ENCODE measurements around the gene TMEM134.

The TMEM134 gene

GRCh38 chr11:67504005-67504949 is 35.2 kb upstream of the TMEM134 start:
- Mint-ChIP-seq H3K27ac (peak overlapping the region; percentile 81), H3K4me1 (ENCODE audit: low read depth) (peaks cover 37% of the 10 kb centered on the region)

DNA sequence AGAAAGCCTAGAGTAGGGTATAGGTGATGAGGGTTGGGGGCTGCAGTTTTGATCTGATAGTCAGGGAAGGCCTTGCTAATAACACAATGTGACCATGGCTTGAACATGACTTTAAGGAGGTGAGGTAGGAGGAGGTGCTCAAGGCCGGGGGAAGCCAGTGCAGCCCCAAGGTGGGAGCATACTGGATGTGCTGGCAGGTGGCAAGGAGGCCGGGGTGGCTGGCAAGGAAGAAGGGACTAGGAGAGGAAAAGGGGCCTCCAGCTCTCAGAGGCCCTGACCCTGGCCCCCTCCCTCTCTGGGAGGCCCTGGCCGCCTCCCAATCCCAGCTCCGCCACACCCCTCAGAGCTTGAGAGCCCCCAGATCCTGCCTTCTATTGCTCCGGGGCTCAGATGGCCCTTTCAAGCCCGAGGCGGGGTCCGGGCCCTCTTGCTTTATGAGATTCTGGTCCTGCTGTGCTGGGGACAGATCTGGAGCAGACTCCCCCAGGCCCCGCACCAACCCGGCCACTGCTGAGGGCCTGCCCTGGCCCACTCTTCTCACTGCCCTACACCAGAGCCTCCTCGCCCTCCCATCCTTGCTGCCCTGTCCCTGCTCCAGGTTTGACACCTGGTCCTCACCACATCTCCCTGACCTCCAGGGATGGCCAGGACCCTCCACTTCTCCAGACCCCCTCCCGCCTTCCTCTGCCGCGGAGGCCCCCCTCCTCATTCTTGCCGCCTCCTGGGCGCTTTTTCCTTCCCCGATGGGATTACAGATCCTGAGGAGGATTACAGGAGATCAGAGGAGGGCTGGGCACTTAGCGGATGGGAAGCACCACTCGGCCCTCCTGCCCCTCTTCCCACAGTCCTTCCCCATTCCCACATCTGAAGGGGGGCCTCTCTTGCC is 34.3 kb upstream of the TMEM134 start:
- DNase-seq (ENCODE audit: low spot score) = no peak
- peak overlapping the region; percentile 15 for H3K27ac Mint-ChIP-seq
- peaks cover 34% of the 10 kb centered on the region for H3K36me3 Mint-ChIP-seq (ENCODE audit: low read depth)
- peak overlapping the region; percentile 79 for H3K4me3 Mint-ChIP-seq
- no peaks in the 10 kb centered on the region for H3K27me3 Mint-ChIP-seq (ENCODE audit: low read depth)
- no peaks in the 10 kb centered on the region for H3K9me3 Mint-ChIP-seq
- H3K4me1 Mint-ChIP-seq (ENCODE audit: low read depth) = peaks cover 33% of the 10 kb centered on the region

More at GRCh38 chr11:67504005-67504949, 35.2 kb upstream of the TMEM134 start:
- no peaks in the 10 kb centered on the region for H3K9me3 Mint-ChIP-seq
- H3K4me3 Mint-ChIP-seq = peak overlapping the region; percentile 90
- peak; percentile 28 for DNase-seq (ENCODE audit: low spot score)
- H3K27me3 Mint-ChIP-seq (ENCODE audit: low read depth) = no peaks in the 10 kb centered on the region
- H3K36me3 Mint-ChIP-seq (ENCODE audit: low read depth) = peaks cover 34% of the 10 kb centered on the region

- Mint-ChIP-seq H3K27me3 (ENCODE audit: low read depth) (no peaks in the 10 kb centered on the region), H3K36me3 (ENCODE audit: low read depth) (peaks cover 38% of the 10 kb centered on the region), H3K4me1 (ENCODE audit: low read depth) (peaks cover 33% of the 10 kb centered on the region), H3K9me3 (no peaks in the 10 kb centered on the region), H3K4me3 (peak overlapping the region; percentile 79), H3K27ac (no peak overlapping the region)
- no peak for DNase-seq (ENCODE audit: low spot score)
Measured at GRCh38 chr11:67502328-67502979, 33.4 kb upstream of the TMEM134 start.

- no peak for DNase-seq (ENCODE audit: low spot score)
- Mint-ChIP-seq H3K9me3 (no peaks in the 10 kb centered on the region), H3K36me3 (ENCODE audit: low read depth) (peaks cover 37% of the 10 kb centered on the region), H3K27me3 (ENCODE audit: low read depth) (no peaks in the 10 kb centered on the region), H3K4me1 (ENCODE audit: low read depth) (peaks cover 28% of the 10 kb centered on the region), H3K27ac (no peak overlapping the region), H3K4me3 (no peak overlapping the region)
Measured at GRCh38 chr11:67501854-67502253, 32.8 kb upstream of the TMEM134 start.

GRCh38 chr11:67500831-67501715 is 32.0 kb upstream of the TMEM134 start:
- Mint-ChIP-seq H3K4me1 (ENCODE audit: low read depth) (peaks cover 20% of the 10 kb centered on the region), H3K4me3 (no peak overlapping the region), H3K36me3 (ENCODE audit: low read depth) (peaks cover 32% of the 10 kb centered on the region), H3K9me3 (no peaks in the 10 kb centered on the region), H3K27me3 (ENCODE audit: low read depth) (no peaks in the 10 kb centered on the region), H3K27ac (peak overlapping the region; percentile 49)
- no peak for DNase-seq (ENCODE audit: low spot score)

- no peaks in the 10 kb centered on the region for H3K9me3 Mint-ChIP-seq
- peak overlapping the region; percentile 49 for H3K27ac Mint-ChIP-seq
- peaks cover 14% of the 10 kb centered on the region for H3K4me1 Mint-ChIP-seq (ENCODE audit: low read depth)
- no peaks in the 10 kb centered on the region for H3K27me3 Mint-ChIP-seq (ENCODE audit: low read depth)
- no peak for DNase-seq (ENCODE audit: low spot score)
- H3K4me3 Mint-ChIP-seq = no peak overlapping the region
- H3K36me3 Mint-ChIP-seq (ENCODE audit: low read depth) = peaks cover 36% of the 10 kb centered on the region
Measured at GRCh38 chr11:67500484-67500821, 31.4 kb upstream of the TMEM134 start.

DNA sequence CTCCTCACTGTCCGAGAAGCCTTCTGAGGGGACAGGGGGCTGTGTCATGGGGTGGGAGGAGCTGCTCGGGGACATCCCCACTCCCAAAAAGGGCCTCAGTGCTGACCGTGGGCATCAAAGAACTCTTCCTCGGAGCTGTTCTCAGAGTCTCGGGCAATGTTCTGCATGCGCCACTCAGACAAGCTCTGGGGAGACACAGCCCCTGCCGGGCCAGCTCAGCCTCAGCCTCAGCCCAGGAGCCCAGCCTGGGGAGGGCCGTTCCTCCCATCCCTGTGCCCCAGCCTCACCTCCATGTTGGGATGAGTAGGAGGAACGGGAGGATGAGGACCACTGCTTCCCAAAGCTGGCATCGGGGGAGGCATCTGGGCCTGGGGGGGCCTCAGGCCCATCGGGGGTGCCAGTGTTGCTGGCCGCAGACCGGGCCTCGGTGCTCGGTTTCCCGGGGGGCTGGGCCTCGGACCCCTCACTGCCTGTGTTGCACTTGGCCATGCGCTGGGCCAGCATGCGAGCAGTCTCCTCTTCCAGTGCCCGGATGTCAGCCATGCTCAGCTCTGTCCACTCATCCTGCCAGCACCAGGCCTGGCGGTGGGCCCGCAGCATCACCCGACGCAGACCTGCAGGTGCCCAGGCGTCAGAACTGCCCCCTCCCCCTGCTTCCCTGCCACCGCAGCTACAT is 30.9 kb upstream of the TMEM134 start:
- Mint-ChIP-seq H3K27ac (no peak overlapping the region), H3K4me3 (no peak overlapping the region), H3K4me1 (ENCODE audit: low read depth) (peaks cover 13% of the 10 kb centered on the region), H3K9me3 (no peaks in the 10 kb centered on the region), H3K36me3 (ENCODE audit: low read depth) (peaks cover 36% of the 10 kb centered on the region), H3K27me3 (ENCODE audit: low read depth) (no peaks in the 10 kb centered on the region)
- DNase-seq (ENCODE audit: low spot score) = no peak

DNA sequence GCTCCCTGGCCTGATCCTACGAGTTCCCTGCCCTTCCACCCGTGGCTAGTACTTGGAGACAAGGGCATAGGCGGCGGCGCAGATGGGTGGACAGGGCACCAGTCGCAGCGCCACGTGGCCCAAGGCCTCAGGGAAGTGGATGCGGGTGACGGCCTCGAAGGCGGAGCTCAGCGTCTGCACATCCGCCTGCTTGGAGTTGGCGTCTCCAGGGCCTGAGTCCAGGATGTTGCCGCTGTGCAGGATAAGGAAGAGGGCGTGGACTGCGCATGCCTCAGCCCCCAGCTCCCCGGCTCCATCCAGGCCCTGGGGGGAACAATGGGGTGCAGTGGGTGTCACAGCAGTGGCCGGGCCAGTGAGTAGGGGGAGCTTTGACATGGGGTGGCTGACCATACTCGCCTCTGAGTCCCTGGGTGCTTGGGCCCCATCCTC is 29.5 kb upstream of the TMEM134 start:
- no peaks in the 10 kb centered on the region for H3K9me3 Mint-ChIP-seq
- peaks cover 36% of the 10 kb centered on the region for H3K36me3 Mint-ChIP-seq (ENCODE audit: low read depth)

DNA sequence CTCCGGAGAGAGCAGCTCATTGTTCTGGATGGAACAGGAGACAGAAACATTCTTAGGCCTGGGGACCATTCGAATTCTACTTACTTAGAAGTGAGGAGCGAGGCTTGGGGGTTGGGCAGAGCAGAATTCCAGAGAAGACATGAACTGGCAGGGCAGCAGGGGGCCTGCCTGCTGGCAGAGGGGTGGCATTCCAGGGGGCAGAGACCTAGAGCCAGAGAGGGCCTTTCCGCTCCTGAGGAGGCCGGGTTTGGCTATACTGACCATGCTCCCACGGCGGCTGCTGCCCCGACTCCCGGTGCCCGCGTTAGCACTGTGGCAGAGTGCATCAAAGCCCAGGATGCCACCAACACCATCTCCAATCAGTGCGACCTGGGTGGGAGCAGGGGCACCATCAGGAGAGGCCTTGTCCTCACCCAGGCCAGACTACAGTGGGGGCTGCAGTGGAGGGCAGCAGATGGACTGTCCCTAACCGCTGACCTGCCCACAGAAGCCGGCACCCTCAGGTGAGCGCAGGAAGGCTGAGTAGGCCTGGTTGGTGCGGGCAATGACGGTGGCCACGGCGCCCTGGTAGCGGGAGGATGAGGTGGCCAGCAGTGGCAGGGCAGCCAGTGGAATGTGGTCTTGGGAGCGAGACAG is 28.7 kb upstream of the TMEM134 start:
- H3K4me3 Mint-ChIP-seq = no peak overlapping the region
- DNase-seq (ENCODE audit: low spot score) = no peak
- H3K9me3 Mint-ChIP-seq = no peaks in the 10 kb centered on the region
- H3K27me3 Mint-ChIP-seq (ENCODE audit: low read depth) = no peaks in the 10 kb centered on the region
- H3K4me1 Mint-ChIP-seq (ENCODE audit: low read depth) = peaks cover 10% of the 10 kb centered on the region
- H3K27ac Mint-ChIP-seq = no peak overlapping the region
- peaks cover 35% of the 10 kb centered on the region for H3K36me3 Mint-ChIP-seq (ENCODE audit: low read depth)

More for the DNA sequence above, 29.5 kb upstream of the TMEM134 start:
- no peak overlapping the region for H3K4me3 Mint-ChIP-seq
- no peak for DNase-seq (ENCODE audit: low spot score)
- no peak overlapping the region for H3K27ac Mint-ChIP-seq
- no peaks in the 10 kb centered on the region for H3K27me3 Mint-ChIP-seq (ENCODE audit: low read depth)
- H3K4me1 Mint-ChIP-seq (ENCODE audit: low read depth) = peaks cover 13% of the 10 kb centered on the region

GRCh38 chr11:67496113-67496512 is 27.1 kb upstream of the TMEM134 start:
- no peak for DNase-seq (ENCODE audit: low spot score)
- Mint-ChIP-seq H3K27me3 (ENCODE audit: low read depth) (no peaks in the 10 kb centered on the region), H3K9me3 (no peaks in the 10 kb centered on the region), H3K4me1 (ENCODE audit: low read depth) (peaks cover 7% of the 10 kb centered on the region), H3K4me3 (no peak overlapping the region), H3K36me3 (ENCODE audit: low read depth) (peaks cover 34% of the 10 kb centered on the region), H3K27ac (no peak overlapping the region)

DNA sequence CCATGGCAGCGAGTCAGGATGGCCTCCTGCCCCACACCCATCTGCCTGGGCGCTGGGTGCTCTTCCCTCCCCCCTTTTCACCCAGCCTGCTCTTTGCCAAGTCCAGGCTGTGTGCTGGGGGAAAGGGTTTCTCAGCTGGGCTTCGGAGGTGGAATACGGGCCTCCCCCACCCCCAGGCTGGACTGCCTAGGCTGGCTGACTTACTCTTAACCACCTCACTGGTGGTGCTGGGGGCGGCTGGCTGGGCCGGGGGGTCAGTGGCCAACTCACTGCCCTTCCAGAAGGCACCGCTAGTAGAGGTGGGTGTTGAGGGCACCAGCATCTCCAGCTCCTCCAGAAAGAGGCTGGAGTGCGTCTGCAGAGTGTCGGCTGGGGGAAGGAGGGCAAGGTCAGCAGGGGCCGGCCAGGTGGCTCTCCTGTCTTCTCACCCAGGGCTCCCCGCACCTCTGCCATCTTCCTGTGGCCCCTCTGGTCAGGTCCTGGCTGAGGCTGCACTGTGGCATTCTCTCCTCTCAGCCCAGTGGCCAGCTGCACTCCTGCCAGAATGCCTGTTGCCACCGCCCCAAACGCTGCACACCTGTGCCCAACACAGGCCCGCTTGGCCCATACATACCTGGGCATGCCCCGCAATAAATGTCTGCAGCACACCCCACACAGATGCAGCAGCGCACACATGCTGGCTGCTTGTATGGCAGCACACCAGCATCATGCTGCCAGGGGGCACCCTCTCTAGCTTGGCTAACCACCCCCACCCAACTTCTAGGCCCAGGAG is 26.4 kb upstream of the TMEM134 start:
- Mint-ChIP-seq H3K4me1 (ENCODE audit: low read depth) (peaks cover under 1% of the 10 kb centered on the region), H3K4me3 (no peak overlapping the region), H3K27me3 (ENCODE audit: low read depth) (no peaks in the 10 kb centered on the region), H3K27ac (no peak overlapping the region), H3K36me3 (ENCODE audit: low read depth) (peaks cover 30% of the 10 kb centered on the region), H3K9me3 (no peaks in the 10 kb centered on the region)
- no peak for DNase-seq (ENCODE audit: low spot score)
